GM18507 (cell line): ENCODE results near the gene MINDY4.
A peak's percentile ranks its signal among the peaks of the same experiment; 100 is the strongest.

Experiments
- DNase-seq: peaks from one replicate; pipeline ENCODE4 v3.0.0; 2011; ENCODE audit warnings: low read depth; ENCODE audit not compliant: insufficient read length; ENCODE audit errors: extremely low spot score
- FAIRE-seq: peaks from 2 replicates; lab custom pipeline; 2011; peaks lifted over from hg19 to GRCh38; lab: Jason Lieb, UNC

The MINDY4 gene

DNA sequence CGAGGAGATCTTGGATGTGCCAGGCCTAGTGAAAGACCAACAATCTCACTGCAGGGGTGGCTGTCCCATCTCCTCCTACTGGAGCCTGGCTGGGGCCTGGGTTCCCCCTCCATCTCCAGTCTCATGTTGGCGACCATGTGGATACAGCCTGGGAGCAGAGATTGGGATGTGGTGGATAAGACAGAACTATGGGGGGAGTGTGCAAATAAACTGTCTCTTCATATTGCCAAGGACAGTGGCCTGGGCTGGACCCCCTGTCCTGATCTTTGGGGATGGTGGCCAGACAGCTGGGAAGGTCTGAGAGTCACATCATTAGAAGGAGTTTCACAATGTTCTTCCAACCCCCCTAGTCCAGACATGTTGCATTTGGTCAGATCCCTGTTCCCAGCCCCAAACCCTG lies 5.8 kb upstream of the MINDY4 start:
- no peak for FAIRE-seq
- DNase-seq: no peak

DNA sequence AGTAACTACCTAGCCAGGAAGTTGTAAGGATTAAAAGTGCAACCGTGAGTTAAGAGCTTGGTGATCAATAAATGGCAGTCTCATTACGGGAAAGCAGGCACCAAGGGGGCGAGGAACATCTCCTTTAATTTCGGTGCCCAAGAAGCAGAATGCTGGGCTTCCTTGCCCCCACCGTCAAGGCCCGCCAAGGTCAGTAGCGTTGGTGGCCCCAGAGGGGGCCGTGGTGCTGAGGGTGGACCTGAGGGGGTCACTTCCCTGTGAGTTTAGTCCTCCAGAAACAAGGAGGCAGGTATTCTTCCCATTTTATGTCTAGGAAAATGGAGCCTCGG lies 408 bp upstream of the MINDY4 start:
- FAIRE-seq (no peak), DNase-seq (no peak)

DNA sequence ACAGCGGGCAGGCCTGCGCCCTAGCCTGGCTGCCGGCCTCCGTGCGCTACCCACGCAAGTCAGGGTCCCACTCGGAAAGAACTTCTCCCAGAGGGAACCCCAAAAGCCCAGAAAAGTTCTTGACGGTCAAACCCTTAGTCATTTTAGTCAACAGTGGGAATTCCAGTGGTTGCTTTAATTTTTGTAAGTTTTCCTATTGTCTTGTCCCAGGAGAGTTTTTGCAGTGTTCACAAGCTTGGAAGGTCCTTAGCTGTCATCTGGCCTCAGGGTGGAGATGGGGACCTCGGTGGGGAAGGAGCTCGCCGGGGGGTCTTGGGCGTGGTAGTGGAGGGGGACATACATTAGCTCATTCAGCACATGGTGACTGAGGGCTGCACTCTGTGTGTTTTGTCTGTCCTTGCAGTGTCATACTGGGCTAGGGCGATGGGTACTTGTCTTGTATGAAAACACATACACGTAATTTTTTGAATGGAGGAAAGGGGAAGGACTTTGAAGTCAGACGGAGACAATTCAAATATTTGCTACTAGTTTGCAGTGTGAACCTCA lies 736 bp downstream of the MINDY4 start:
- DNase-seq (no peak), FAIRE-seq (peak; percentile 50)

DNA sequence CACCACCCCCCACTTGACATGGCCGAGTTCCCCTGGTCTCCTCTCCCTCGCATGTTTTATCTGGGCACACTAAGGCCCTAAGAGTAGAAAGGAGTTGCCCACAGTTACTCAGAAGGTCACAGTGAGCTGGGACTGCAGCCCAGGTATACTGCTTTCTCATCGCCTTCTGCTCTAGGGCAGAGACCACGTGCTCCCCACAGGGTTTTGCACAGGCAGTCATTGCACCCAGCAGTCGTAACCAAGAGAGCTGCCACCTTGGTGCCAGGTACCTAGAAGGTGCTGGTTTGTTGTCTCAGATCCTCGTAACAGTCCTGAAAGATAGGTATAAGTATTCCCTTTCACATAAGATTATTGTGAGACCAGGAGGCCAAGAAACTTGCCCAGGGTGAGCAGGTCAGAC lies 1.8 kb downstream of the MINDY4 start:
- no peak for FAIRE-seq
- DNase-seq: no peak

DNA sequence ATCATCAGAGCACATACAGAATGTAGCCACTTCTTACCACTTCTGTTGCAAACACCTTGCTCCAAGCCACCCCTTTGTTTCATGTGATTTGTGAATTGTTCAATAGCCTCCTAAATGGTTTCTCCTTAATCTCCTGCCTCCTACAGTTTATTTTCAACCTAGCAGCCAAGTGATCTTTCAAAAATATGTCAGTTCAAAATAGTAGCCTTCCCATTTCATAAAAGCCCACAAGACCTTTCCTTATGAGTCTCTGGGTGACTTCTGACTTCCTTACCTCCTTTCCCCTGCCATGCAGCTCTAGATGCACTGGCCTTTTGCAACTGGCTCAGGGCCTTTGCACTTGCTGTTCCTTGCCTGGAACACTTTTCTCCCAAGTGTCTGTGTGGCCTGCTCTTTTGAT lies 4.8 kb downstream of the MINDY4 start:
- DNase-seq (no peak), FAIRE-seq (no peak)

DNA sequence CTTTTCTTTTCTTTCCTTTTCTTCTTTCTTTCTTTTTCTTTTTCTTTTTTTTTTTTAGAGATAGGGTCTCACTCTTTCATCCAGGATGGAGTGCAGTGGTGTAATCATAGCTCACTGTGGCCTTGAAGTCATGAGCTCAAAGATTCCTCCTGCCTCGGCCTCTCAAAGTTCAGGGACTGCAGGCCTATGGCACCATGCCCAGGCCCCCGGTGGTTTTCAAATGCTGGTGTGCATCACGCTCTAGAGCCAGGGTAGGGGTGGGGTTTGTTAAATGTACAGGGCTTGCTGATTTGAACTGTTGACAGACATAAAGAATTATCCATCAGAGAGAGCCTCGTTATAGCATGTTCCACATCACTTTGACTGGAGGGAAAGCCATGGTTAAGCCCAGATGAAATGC lies 5.8 kb downstream of the MINDY4 start:
- DNase-seq (no peak), FAIRE-seq (no peak)

DNA sequence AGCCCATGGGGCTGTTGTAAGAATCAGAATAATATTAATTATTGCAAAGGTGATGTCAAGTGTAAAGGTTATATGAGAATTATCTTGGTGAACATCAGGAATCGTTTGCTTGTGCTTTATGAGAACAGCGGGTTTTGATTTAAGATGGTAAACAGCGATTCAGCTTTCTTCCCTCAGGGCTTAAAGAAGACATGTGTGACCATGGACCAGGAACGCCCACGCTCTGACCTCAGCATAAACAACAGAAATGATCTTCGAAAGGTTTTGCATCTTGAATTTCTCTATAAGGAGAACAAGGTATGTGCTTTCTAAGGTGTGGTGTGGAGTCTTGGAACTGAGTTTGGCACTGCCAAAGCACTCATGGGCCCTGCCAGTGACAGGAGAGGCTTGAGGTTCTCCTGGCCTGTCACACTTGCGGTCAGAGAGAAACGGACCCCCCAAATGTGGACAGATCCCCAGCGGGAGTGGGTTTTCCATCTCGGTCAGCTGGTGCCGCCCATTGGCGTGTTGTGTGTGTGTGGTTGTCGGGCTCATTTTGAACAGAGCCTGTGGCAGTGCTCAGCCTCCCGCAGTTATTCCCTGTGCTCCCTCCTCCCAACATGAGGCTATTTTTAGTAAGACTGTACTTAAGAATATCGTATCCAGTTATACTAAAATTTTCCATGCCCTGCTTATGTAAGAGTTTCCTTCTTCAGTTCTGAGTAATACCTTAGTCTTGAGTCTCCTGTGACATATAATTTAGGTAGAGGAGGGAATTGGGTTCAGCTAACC lies 7.2 kb downstream of the MINDY4 start:
- DNase-seq: no peak
- FAIRE-seq: no peak

DNA sequence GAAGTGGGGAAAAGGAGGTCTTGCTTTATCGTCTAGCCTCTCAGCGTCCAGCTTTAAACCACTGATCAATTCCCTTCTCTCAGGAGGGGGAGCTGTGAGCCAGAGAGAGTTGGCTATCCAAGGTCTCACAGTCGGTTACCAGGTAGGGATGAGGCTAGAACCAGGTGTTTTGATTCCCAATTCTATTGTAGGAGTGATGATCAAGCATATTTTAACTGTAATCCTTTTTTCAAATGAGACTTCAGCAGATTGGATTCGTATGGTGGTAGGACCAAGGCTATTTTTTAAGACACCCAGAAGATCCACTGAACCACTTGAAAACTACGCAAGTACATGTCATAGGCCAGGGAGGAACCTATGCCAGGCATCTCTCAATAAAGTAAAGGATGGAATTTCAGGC lies 8.4 kb downstream of the MINDY4 start:
- FAIRE-seq: no peak
- DNase-seq: no peak

DNA sequence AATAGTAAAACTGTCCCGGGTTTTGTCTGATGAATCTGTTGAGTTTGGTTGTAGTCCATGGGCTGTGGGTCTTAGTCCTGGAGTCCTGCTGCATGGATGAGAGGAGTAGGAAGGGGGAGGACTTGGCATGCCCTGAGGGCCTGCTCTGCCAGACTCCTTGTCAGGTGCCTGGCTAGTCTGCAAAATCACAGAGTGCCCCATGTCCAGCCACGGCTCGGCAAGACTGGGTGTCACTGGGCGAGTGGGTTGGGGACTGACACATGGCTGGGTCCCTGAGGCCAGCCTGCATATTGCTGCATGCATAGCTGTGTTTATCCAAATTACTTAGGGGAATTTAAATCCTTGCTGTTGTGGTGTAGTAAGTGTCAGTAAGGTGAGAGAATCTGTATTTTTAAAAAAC lies 9.7 kb downstream of the MINDY4 start:
- no peak for DNase-seq
- FAIRE-seq: no peak

DNA sequence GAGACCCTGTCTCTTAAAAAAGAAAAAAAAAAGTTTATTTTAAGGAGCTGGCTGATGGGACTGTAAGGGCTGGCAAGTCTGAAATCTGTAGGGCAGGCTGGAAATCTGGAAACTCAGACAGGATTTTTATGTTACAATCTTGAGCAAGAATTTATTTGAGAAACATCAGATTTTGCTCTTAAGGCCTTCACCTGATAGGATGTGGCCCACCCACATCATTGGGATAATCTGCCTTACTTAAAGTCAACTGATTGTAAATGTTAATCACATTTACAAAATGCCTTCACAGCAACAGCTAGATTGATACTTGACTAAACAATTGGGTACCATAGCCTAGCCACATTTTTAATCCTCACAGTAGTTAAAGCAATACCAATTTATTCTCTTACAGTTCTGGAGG lies 11.5 kb downstream of the MINDY4 start:
- DNase-seq (no peak), FAIRE-seq (no peak)

DNA sequence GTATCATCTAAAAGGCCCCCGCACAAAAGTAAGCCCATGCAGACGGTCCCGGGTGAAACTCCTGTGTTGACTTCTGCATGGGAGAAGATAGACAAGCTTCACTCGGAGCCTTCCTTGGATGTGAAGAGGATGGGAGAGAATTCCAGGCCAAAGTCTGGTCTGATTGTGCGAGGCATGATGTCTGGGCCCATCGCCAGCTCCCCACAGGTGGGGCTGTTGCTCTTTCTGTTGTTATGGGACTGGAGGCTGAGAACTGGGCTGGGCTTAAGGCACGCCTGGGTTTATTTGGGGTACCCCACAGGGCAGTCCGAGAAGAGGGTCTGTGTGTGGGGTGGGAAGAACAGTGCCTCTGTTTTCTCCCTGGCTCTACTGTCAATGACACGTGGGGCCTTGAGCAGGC lies 14.6 kb downstream of the MINDY4 start:
- FAIRE-seq (no peak), DNase-seq (no peak)

DNA sequence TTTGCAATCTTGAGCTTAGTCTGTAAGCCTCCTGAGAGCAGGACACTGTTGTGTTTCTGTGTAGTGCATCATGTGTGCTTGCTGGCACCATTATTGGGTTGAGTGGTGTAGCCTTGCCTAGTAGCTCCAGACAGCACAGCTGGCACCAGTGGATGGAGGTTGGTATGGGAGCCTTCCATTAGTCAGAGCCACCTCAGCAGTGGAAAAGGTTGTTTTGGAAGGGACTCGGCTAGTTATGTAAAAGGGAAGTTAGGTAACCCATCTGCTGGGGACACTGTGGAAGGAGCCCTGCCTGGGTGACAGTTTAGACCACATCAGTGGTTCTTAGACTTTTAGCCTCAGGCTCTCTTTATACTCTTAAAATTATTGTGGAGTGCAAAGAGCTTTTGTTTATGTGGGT lies 16.3 kb downstream of the MINDY4 start:
- FAIRE-seq (no peak), DNase-seq (no peak)

DNA sequence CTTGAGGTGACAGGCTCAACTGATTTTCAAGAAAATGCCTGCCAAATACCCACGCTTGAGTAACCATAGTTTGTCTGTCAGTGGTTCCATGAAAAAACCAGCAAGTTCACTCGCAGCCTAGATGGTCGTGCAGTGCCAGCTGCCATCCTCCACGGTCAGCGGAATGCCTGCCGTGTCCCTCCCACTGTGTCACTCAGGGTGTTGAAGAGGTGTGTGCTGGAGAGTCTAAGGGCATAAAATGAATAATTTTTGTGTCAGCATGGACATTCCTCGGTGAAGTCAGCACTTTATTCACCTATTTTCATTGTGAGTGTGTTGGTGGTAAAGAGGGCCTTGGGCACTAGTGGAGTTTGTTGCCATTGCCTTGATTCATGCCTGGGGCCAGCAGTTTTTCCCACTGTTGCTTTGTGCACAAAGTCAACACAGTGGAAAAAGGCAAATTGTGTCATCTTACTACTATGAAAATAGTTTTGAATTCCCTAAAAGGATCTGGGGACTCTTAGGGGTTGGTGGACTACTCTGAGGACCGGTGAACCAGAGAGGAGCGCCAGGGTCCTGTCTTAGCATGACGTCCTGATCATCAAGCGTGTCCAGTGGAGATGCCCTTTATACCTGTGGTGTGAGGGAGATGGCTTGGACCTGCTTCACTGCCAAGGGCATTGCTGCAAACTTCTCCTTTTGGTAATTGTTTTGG lies 17.6 kb downstream of the MINDY4 start:
- FAIRE-seq: no peak

DNA sequence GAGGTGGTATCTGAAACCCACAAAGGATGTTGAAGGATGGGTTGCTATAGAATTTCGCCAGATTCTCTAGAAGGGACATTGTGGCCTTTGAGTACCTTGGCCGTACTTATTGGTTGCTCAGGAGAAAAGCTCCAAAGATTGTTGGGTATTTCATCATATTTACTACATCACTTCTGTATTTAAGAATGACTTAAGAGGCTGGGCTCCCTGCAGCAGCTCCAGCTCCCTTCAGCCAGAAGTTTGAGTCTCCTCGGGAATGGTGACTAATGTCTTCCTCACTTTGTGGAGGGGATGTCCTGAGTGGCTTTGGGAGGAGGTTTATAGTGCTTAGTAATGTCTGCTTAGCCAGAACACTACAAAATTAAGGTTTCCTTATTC lies 18.1 kb downstream of the MINDY4 start:
- DNase-seq: no peak
- no peak for FAIRE-seq

More for the DNA sequence above, 17.6 kb downstream of the MINDY4 start:
- no peak for DNase-seq

DNA sequence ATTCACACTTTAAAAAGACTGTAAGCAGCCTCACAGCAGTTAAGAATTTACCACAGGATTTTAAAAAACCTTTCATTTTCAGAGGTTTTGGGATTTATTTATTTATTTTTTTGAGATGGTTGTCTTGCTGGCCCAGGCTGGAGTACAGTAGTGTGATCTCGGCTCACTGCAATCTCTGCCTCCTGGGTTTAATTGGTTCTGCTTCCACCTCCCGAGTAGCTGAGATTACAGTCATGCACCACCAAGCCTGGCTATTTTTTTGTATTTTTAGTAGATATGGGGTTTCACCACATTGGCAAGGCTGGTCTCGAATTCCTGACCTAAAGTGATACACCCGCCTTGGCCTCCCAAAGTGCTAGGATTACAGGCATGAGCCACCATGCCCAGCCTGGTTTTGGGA lies 19.1 kb downstream of the MINDY4 start:
- DNase-seq: no peak
- FAIRE-seq: no peak

DNA sequence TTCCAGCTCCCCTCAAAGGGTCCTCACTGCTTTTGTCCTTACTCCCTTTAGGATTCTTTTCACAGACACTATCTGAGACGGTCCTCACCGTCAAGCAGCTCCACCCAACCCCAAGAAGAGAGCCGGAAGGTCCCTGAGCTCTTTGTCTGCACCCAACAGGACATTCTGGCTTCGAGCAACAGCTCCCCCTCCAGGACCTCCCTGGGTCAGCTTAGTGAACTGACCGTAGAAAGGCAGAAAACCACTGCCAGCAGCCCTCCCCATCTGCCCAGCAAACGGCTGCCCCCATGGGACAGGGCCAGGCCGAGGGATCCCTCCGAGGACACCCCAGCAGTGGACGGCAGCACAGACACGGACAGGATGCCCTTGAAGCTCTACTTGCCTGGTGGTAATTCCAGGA lies 19.9 kb downstream of the MINDY4 start:
- DNase-seq: no peak
- FAIRE-seq: no peak

DNA sequence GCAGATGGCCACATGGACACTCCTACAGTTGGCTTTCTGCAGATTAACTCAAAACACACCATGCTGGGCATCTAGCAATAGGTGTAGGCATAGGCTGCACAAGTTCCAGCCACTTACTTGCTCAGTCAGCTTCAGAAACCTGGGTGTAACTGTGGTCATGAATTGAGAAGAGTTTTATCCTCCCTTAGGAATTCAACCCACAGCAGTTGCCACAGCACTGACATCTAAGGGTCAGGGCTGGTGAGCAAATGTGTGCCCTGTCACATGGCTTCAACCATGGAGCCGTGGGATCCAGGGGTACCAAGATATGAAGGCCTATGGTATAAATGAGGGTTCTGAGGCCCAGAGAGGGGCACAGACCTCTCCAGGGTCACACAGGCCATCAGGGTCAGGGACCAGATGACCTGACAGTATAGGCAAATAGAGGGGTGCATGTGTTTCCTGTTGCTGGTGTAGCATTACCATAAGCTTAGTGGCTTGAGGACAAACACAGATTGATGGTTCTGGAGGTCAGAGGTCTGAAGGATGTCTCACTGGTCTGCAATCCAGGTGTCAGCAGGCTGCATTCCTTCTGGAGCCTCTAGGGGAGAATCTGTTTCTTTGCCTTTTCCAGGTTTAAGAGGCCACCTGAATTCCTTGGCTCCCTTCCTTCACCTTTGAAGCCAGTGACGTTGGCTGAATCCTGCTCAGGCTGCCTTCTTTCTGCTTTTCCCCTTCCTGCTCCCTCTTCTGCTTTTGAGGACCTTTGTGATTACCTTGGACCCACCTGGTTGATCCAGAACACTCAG lies 24.1 kb downstream of the MINDY4 start:
- DNase-seq: no peak
- peak; percentile 71 for FAIRE-seq

DNA sequence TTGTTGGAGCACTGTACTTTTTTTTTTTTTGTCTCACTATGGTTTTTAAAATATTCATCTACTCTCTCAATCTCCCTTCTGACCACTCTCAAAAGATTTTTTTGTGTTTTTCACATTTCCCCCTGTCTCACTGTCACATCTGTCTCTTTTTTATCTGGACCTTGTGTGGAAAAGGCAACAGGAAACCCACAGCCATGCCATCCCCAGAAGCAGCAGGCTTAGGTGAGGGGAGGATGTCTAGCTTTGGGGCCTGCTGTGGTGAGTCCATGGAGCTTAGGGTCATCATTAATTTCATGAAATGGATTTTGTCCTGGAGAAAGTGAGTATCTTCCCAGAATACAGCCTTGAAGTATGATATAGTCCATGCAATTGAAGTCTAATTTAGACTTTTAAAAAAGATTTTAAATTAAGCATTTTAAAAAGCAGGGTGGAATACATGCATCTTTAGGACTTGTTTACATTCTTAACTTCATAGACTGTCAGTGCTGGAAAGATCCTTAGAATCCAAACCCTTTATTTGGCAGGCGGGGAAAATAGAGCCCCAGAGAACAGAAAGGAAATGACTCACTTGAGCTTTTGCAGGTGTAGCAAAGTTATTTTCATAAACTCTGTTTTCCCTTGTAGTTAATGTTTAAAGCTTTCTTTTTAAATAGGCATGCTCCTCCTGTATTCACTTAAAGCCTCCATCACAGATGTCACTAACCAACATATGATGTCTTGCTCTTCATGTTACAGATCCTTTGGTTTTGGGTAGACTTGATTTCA lies 25.1 kb downstream of the MINDY4 start:
- DNase-seq (no peak), FAIRE-seq (peak; percentile 81)

DNA sequence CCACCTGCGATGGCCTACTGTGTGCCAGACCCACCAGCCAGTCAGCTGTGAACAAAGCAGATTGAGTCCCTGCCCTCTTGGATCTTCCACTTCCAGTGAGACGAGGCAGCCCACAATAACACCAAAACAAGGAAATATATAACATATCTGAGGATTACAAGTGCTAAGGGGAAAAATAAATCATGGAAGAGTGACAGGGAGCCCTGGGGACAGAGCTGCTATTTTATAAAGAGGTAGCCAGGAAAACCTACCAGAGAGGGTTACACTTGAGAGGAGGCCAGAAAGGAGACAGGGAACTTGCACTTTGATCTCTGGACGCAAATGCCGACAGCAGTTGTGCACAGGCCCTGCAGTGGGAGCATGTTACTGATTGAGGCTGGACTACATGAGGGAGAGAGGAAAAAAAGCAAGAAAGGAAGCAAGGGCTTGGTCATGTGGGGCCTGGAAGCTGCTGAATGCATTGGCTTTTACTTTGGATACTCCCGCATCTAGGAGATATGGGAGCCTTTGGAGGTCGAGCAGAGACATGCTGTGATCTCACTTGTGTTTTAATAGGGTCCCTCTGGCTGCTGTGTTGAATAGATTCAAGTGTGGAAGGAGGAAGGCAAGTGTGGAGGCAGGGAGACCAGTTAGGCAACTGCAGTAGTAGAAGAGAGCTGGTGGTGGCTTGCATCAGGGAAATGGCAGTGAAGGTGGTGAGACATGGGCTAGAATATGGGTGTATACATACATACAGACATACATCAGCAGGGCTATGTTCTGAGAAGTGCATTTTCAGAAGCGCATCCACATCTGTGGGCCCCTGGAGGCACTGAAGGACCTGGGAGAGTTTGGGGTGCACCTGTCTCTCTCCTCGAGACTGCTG lies 26.2 kb downstream of the MINDY4 start:
- no peak for FAIRE-seq
- DNase-seq: no peak
